ENCODE measurements around the gene HPSE2. TPM values are rescaled to one million over a fixed set of nuclear protein-coding genes. Genes with fewer than 3 reads are reported as not detected.

The HPSE2 gene
- total RNA-seq, 1 donor from 2014 or later, result not detected

GRCh38 chr10:98855403-98856189, 380.1 kb downstream of the HPSE2 start:
- no peak for DNase-seq (ENCODE audit: extremely low read depth, low read depth, low spot score)

DNA sequence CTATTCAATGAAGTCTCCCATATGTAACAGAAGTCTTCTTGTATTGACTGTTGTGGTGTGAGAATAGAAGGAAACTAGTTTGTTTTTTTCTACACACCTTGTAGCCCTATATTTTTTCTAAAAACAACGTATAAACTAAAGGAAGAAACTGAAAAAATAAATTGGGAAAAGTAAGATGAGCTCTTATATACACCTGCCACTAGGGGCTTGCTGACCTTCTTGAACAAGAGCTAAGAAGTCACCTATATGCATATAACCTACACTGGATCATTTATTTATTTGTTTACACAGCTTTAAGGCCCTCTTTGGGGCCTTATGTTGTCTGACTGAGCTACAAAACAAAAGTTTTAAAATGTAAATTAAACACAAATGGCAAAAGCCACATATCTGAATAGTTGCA, 383.0 kb downstream of the HPSE2 start:
- DNase-seq (ENCODE audit: extremely low read depth, low read depth, low spot score), result no peak

GRCh38 chr10:98848361-98848760, 387.3 kb downstream of the HPSE2 start:
- no peak for DNase-seq (ENCODE audit: extremely low read depth, low read depth, low spot score)

- DNase-seq (ENCODE audit: extremely low read depth, low read depth, low spot score), result no peak
Measured at GRCh38 chr10:98846787-98847186, 388.9 kb downstream of the HPSE2 start.

- no peak for DNase-seq (ENCODE audit: extremely low read depth, low read depth, low spot score)
Measured at GRCh38 chr10:98833542-98833941, 402.1 kb downstream of the HPSE2 start.

GRCh38 chr10:98832738-98833137, 402.9 kb downstream of the HPSE2 start:
- no peak for DNase-seq (ENCODE audit: extremely low read depth, low read depth, low spot score)

GRCh38 chr10:98832196-98832595, 403.5 kb downstream of the HPSE2 start:
- DNase-seq (ENCODE audit: extremely low read depth, low read depth, low spot score), result no peak

GRCh38 chr10:98831391-98831790, 404.3 kb downstream of the HPSE2 start:
- no peak for DNase-seq (ENCODE audit: extremely low read depth, low read depth, low spot score)

GRCh38 chr10:98825741-98826140, 409.9 kb downstream of the HPSE2 start:
- no peak for DNase-seq (ENCODE audit: extremely low read depth, low read depth, low spot score)

DNA sequence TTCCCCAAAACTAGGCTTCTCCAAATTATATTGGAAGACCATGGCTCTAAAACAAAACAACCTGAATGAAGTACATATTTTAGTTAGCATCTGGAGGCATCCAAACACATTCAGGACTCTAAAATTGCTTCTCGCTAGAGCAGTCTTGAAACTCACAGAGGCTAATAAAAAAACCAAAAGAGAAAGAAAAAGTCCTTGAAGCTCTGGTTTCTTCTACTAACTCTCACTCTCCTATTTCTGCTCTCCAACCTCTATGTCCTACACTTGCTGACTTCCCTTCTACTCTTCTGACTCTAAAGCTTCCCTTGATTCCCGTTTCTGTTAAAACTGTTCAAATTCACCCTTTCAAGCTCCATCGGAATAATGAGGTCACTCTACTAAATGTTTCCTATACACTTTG, 418.3 kb downstream of the HPSE2 start:
- DNase-seq (ENCODE audit: extremely low read depth, low read depth, low spot score), result no peak

DNA sequence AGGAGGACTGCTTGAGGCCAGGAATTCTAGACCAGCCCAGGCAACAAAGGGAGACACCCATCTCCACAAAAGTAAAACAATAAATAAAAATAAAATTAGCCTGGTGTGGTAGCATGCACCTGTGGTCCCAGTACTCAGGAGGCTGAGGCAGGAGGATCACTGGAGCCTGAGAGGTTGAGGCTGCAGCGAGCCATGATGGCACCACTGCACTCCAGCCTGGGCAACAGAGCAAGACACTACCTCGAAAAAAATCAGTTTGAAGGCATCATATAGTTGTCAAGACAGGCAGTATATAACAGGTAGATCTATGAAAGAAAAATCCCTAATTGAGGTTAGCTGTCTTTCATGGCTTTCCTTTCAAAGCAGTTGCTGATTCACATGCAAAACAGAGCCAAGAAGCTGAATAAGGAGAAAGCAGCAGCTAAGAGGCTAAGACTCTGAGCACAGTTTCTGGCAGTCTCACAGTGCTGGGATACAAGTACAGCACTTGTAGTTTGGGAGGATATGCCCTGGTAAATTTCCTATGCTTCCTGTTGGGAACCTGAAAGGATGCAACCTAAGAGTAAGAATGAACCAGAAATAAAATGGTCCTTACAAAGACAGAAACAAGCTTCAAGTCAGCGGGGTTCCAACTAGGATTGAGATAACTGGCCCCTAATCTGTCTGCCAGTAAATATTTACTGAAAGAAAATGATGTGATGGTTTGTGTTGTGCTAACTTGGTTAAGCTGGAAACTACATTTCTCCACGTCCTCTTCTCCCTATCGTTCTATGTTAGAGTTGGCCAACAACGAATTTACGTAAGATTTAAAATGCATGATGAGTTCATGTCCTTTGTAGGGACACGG, 420.4 kb downstream of the HPSE2 start:
- no peak for DNase-seq (ENCODE audit: extremely low read depth, low read depth, low spot score)

- DNase-seq (ENCODE audit: extremely low read depth, low read depth, low spot score), result no peak
Measured at GRCh38 chr10:98814470-98814869, 421.2 kb downstream of the HPSE2 start.

- no peak for DNase-seq (ENCODE audit: extremely low read depth, low read depth, low spot score)
Measured at GRCh38 chr10:98808282-98808892, 427.3 kb downstream of the HPSE2 start.

DNA sequence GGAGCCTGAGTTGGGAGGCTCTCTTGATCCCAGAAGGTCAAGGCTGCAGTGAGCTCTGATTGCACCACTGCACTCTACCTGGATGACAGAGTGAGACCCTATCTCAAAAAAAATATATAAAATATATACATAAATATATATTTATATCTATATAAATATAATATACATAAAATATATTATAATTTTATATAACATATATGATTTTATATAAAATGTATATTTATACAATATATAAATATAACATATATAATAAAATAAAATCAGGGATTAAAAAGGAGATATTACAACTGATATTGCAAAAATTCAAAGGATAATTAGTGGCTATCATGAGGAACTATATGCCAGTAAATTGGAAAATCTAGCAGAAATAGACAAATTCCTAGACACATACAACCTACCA, 435.4 kb downstream of the HPSE2 start:
- DNase-seq (ENCODE audit: extremely low read depth, low read depth, low spot score), result no peak

GRCh38 chr10:98795467-98795866, 440.2 kb downstream of the HPSE2 start:
- no peak for DNase-seq (ENCODE audit: extremely low read depth, low read depth, low spot score)

GRCh38 chr10:98790817-98791216, 444.8 kb downstream of the HPSE2 start:
- no peak for DNase-seq (ENCODE audit: extremely low read depth, low read depth, low spot score)

- DNase-seq (ENCODE audit: extremely low read depth, low read depth, low spot score), result no peak
Measured at GRCh38 chr10:98778277-98778759, 457.3 kb downstream of the HPSE2 start.

- DNase-seq (ENCODE audit: extremely low read depth, low read depth, low spot score), result no peak
Measured at GRCh38 chr10:98758463-98758862, 477.2 kb downstream of the HPSE2 start.

- DNase-seq (ENCODE audit: extremely low read depth, low read depth, low spot score), result no peak
Measured at GRCh38 chr10:98748298-98748697, 487.4 kb downstream of the HPSE2 start.

DNA sequence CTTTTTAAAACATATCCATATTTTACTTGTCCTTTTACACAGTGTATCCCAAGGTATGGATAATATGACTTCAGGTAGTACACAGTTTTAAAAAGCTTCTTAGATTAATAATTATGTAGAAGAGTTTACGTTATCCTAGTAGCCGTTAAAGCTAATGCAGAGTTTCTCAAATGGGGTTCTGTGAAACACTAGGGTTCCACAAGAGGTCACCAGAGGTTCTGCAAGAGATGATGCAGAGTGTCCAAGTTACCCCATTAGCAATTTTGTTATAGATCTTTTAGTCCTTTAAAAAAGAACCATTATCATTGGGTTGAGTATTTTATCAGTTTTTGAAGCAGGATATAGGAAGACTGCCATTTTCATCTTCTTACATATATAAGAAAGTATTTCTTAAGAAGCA, 490.0 kb downstream of the HPSE2 start:
- DNase-seq (ENCODE audit: extremely low read depth, low read depth, low spot score), result no peak

- no peak for DNase-seq (ENCODE audit: extremely low read depth, low read depth, low spot score)
Measured at GRCh38 chr10:98720551-98720950, 515.1 kb downstream of the HPSE2 start.

Data from glomerular endothelial cell (primary cell).